IMR-90 (cell line): ENCODE data around the gene TJP1. TPM values are rescaled to one million over a fixed set of nuclear protein-coding genes. Genes with fewer than 3 reads are reported as not detected.
A peak's percentile ranks its signal among the peaks of the same experiment; 100 is the strongest.

Experiments used
- ATAC-seq: fragments of 200-7000 bp; cut with Tn5 transposase; 2 replicates; pipeline ENCODE4 v1.9.1; 2020; ENCODE audit warnings: low read depth, mild to moderate bottlenecking, moderate library complexity
- BruUV-seq: library from RNA; stranded (reverse); fragments of 400-500 nt; replicated peaks from 2 replicates; lab custom pipeline; 2021; lab: Mats Ljungman, UMichigan
- CTCF ChIA-PET: fragments of 300-600 bp; formaldehyde crosslinking; extraction: SDS; loops from one replicate; lab custom pipeline; 2021; ENCODE audit warnings: antibody characterized with exemption; lab: Yijun Ruan, JAX
- POLR2A ChIA-PET: fragments of 300-600 bp; sonication (Branson Sonifier 250); formaldehyde crosslinking; loops from one replicate; lab custom pipeline; 2022; ENCODE audit warnings: antibody characterized with exemption; ENCODE audit not compliant: unreplicated experiment; lab: Charles Lee
- DNase-seq: peaks from one replicate; pipeline ENCODE4 v3.0.0; 2013
- H2AFZ ChIP-seq: replicated peaks from 2 replicates; pipeline ENCODE3; 2013; ENCODE audit warnings: low read length, mild to moderate bottlenecking; ENCODE audit not compliant: poor library complexity
- H2AK5ac ChIP-seq: 2 replicates; pipeline ENCODE4 v1.6.1; 2013; ENCODE audit warnings: low read depth, low read length, inconsistent platforms
- H2AK9ac ChIP-seq: replicated peaks from 2 replicates; pipeline ENCODE3; 2013; ENCODE audit warnings: mild to moderate bottlenecking, low read depth, low read length, moderate library complexity; ENCODE audit not compliant: poor library complexity
- H2BK120ac ChIP-seq: 2 replicates; pipeline ENCODE4 v1.6.1; 2013; ENCODE audit warnings: low read depth, low read length, inconsistent platforms
- H2BK15ac ChIP-seq: 3 replicates; pipeline ENCODE4 v1.6.1; 2013; ENCODE audit warnings: low read depth, low read length, inconsistent platforms
- H2BK20ac ChIP-seq: 2 replicates; pipeline ENCODE4 v1.6.1; 2013; ENCODE audit warnings: low read depth, mild to moderate bottlenecking, inconsistent platforms, low read length, moderate library complexity
- H2BK5ac ChIP-seq: 2 replicates; pipeline ENCODE4 v1.6.1; 2013; ENCODE audit warnings: mild to moderate bottlenecking, low read depth, low read length, inconsistent platforms; ENCODE audit not compliant: poor library complexity, severe bottlenecking
- H3K14ac ChIP-seq: replicated peaks from 2 replicates; pipeline ENCODE4 v1.6.1; 2013; ENCODE audit warnings: low read depth, low read length, inconsistent platforms
- H3K18ac ChIP-seq: 2 replicates; pipeline ENCODE4 v1.6.1; 2013; ENCODE audit warnings: low read depth, low read length, control low read depth
- H3K23ac ChIP-seq: 2 replicates; pipeline ENCODE4 v1.6.1; 2013; ENCODE audit warnings: low read depth, low read length, inconsistent platforms
- H3K27ac ChIP-seq: 2 replicates; pipeline ENCODE4 v1.5.1; 2013; ENCODE audit warnings: mild to moderate bottlenecking, control low read depth, low read length; ENCODE audit not compliant: insufficient read depth
- H3K27me3 ChIP-seq: 2 replicates; pipeline ENCODE4 v1.6.1; 2013; ENCODE audit warnings: low read length; ENCODE audit not compliant: control insufficient read depth, insufficient read depth
- H3K36me3 ChIP-seq: 2 replicates; pipeline ENCODE4 v1.6.1; 2013; ENCODE audit warnings: low read length, mixed read lengths; ENCODE audit not compliant: control insufficient read depth, insufficient read depth
- H3K4ac ChIP-seq: 2 replicates; pipeline ENCODE4 v1.6.1; 2013; ENCODE audit warnings: low read depth, low read length, inconsistent platforms
- H3K4me1 ChIP-seq: 2 replicates; pipeline ENCODE4 v1.6.1; 2013; ENCODE audit warnings: low read length, mixed read lengths; ENCODE audit not compliant: control insufficient read depth, insufficient read depth
- H3K4me2 ChIP-seq: 2 replicates; pipeline ENCODE4 v1.6.1; 2013; ENCODE audit warnings: low read depth, mild to moderate bottlenecking, control low read depth, low read length, moderate library complexity
- H3K4me3 ChIP-seq: 2 replicates; pipeline ENCODE4 v1.5.1; 2013; ENCODE audit warnings: low read depth, mild to moderate bottlenecking, control low read depth, low read length, moderate library complexity; ENCODE audit not compliant: insufficient read depth
- H3K56ac ChIP-seq: 2 replicates; pipeline ENCODE4 v1.6.1; 2013; ENCODE audit warnings: low read length, inconsistent platforms; ENCODE audit not compliant: insufficient read depth; ENCODE audit errors: extremely low read depth
- H3K79me1 ChIP-seq, 2 experiments: 2 replicates each; pipeline ENCODE4 v1.6.1; 2013; ENCODE audit warnings: low read length in 2 of 2, inconsistent platforms in 1 of 2, low read depth in 1 of 2
- H3K9ac ChIP-seq: 2 replicates; pipeline ENCODE4 v1.6.1; 2013; ENCODE audit warnings: low read depth, low read length, control low read depth
- H3K9me1 ChIP-seq: 2 replicates; pipeline ENCODE4 v1.6.1; 2013; ENCODE audit warnings: low read length, inconsistent platforms; ENCODE audit not compliant: insufficient read depth
- H3K9me3 ChIP-seq: 2 replicates; pipeline ENCODE4 v1.6.1; 2013; ENCODE audit warnings: low read length; ENCODE audit not compliant: control insufficient read depth, insufficient read depth
- H4K20me1 ChIP-seq: 2 replicates; pipeline ENCODE4 v1.6.1; 2013; ENCODE audit warnings: low read length, inconsistent platforms; ENCODE audit not compliant: insufficient read depth
- H4K5ac ChIP-seq: 2 replicates; pipeline ENCODE4 v1.6.1; 2013; ENCODE audit warnings: mild to moderate bottlenecking, low read depth, low read length, control low read depth
- H4K8ac ChIP-seq, 2 experiments: 2 replicates each; pipeline ENCODE4 v1.6.1; 2013; ENCODE audit warnings: low read depth in 2 of 2, low read length in 2 of 2, control low read depth in 1 of 2, inconsistent platforms in 1 of 2
- H4K91ac ChIP-seq: 2 replicates; pipeline ENCODE4 v1.6.1; 2013; ENCODE audit warnings: low read depth, low read length, inconsistent platforms; ENCODE audit not compliant: insufficient read depth
- BHLHE40 ChIP-seq: fragments of 150-350 bp; IDR thresholded peaks from 2 replicates; pipeline ENCODE4 v1.6.1; 2016; ENCODE audit warnings: mild to moderate bottlenecking, low read depth, low read length
- CEBPB ChIP-seq: IDR thresholded peaks from 2 replicates; pipeline ENCODE4 v1.6.1; 2012; ENCODE audit warnings: low read depth, low read length, improper control_type of control experiment
- CHD1 ChIP-seq: IDR thresholded peaks from 2 replicates; pipeline ENCODE4 v1.6.1; 2012; ENCODE audit warnings: low read depth, low read length, improper control_type of control experiment
- CTCF ChIP-seq: conservative IDR thresholded peaks from 2 replicates; pipeline ENCODE4 v1.5.1; 2012; ENCODE audit warnings: mild to moderate bottlenecking, low read depth, low read length, improper control_type of control experiment
- ELK1 ChIP-seq: fragments of 150-350 bp; IDR thresholded peaks from 2 replicates; pipeline ENCODE4 v1.6.1; 2016; ENCODE audit warnings: low read depth, mild to moderate bottlenecking, low read length, moderate library complexity, borderline replicate concordance
- FOS ChIP-seq: fragments of 150-350 bp; IDR thresholded peaks from 2 replicates; pipeline ENCODE4 v1.6.1; 2016; ENCODE audit warnings: low read depth, low read length
- MAZ ChIP-seq: IDR thresholded peaks from 2 replicates; pipeline ENCODE4 v1.6.1; 2012; ENCODE audit warnings: low read depth, mild to moderate bottlenecking, low read length, improper control_type of control experiment, moderate library complexity, borderline replicate concordance
- MXI1 ChIP-seq: IDR thresholded peaks from 2 replicates; pipeline ENCODE4 v1.6.1; 2012; ENCODE audit warnings: low read depth, mild to moderate bottlenecking, low read length, moderate library complexity, borderline replicate concordance
- NFE2L2 ChIP-seq: fragments of 150-350 bp; IDR thresholded peaks from 2 replicates; pipeline ENCODE4 v1.6.1; 2016; ENCODE audit warnings: low read depth, mild to moderate bottlenecking, low read length
- RFX5 ChIP-seq: IDR thresholded peaks from 2 replicates; pipeline ENCODE4 v1.8.0; 2012; ENCODE audit warnings: low read depth, mild to moderate bottlenecking, low read length, moderate library complexity
- SMC3 ChIP-seq: fragments of 150-350 bp; IDR thresholded peaks from 2 replicates; pipeline ENCODE4 v1.6.1; 2016; ENCODE audit warnings: low read depth, mild to moderate bottlenecking, antibody characterized with exemption, low read length, moderate library complexity
- WGBS, 2 experiments: methylation state at CpG; one replicate each; pipeline versions ENCODE4 v1.1.5 to v1.1.7; 2013; ENCODE audit warnings: missing lambda C conversion rate in 2 of 2; ENCODE audit not compliant: insufficient read length in 1 of 2; ENCODE audit errors: extremely low coverage in 2 of 2; 5-methylcytosine and 5-hydroxymethylcytosine counted together
- dilution Hi-C: fragments of 300-500 bp; cut with HindIII; formaldehyde crosslinking; loops from one replicate; pipeline ENCODE4 v1.14.3; 2018; ENCODE audit warnings: low sequenced_read_pairs; ENCODE audit not compliant: unreplicated experiment
- in situ Hi-C: fragments of 300-500 bp; cut with MboI; formaldehyde crosslinking; loops from 3 replicates; pipeline ENCODE4 v1.14.3; 2019; ENCODE audit warnings: low sequenced_read_pairs, inconsistent platforms, mixed read lengths
- intact Hi-C: fragments of 100-400 bp; cut with micrococcal nuclease; formaldehyde crosslinking; loops from 2 replicates; pipeline ENCODE4 v1.10.0; 2022
- polyA plus RNA-seq, 3 experiments: library from polyadenylated mRNA; depleted of rRNA; stranded (reverse); fragments of >200 nt; gene quantifications; 2 replicates each; pipeline ENCODE4 v1.2.3, GENCODE V29; 2012; ENCODE audit warnings: low replicate concordance in 1 of 3
- total RNA-seq: library from RNA; depleted of rRNA; stranded (reverse); fragments of >200 nt; gene quantifications from 2 replicates; pipeline ENCODE4 v1.2.3, GENCODE V29; 2012
- TF ChIP-seq, protein P1 (sequence below): fragments of 150-350 bp; IDR thresholded peaks from 2 replicates; pipeline ENCODE4 v1.6.1; 2017; ENCODE audit warnings: mild to moderate bottlenecking, antibody characterized with exemption, low read length, low read depth

Gene TJP1
- total and polyA plus RNA-seq, 2 of the 4 experiments (the other 2 are of a cell fraction) = 42.2 to 43.4 TPM

DNA sequence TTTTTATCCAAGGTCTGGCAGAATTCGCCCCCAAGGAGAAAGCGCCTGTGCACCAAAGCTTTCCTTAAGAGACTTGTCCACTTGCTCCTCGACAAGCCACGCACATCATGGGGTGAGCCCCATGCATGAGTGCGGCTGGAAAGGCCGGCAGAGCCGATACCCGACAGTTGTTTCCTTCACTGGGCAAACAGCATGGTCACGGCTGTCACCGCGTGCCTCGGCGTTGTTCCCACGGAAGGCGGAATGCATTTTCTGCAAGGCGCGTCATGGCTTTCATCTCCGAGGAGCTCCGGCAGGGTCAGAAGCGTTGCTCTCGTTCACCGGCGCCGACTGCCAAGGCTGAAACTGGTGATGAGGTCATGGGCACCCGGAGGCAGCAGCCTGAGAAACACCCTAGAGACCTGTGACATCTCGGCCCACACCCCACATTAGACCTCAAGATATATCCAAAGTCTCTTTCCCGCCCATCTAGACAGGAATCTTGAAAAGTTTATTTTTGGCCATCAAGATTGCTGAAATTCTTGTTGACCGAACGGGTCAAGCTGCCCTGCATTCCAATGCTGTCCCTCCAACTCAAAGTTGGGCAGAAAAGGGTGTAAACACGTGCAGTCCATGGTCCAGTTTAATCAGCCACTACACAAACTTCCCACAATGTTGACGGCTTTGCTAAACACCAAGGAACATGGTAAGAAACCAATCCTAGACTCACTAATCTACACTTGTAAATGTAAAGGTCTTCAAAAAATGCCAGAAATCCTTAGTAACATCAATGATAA lies 604 bp upstream of the TJP1 start:
- Histone ChIP-seq H2BK120ac (peak overlapping the region; percentile 84), H2BK20ac (peak overlapping the region; percentile 86; the same call in 1 of the 2 replicates), H3K18ac (peak overlapping the region; percentile 63), H3K4ac (peak overlapping the region; percentile 88), H3K9me1 (peaks cover 5% of the 10 kb centered on the region; the same call in 1 of the 2 replicates), H3K79me1 (0 out of 4 replicates have a peak, but pooled peaks cover 0 to 3% of the 10 kb centered on the region in 2 experiments), H3K4me1 (peaks cover 11% of the 10 kb centered on the region), H3K23ac (peak overlapping the region; percentile 92), H2AK5ac (peak overlapping the region; percentile 83; the same call in 1 of the 2 replicates), H2AK9ac (peak overlapping the region; percentile 91), H3K9me3 (no peaks in the 10 kb centered on the region), H4K20me1 (peaks cover 23% of the 10 kb centered on the region), H3K27me3 (no peaks in the 10 kb centered on the region), H2AFZ (peak overlapping the region; percentile 98), H3K36me3 (no peaks in the 10 kb centered on the region), H2BK15ac (peak overlapping the region; percentile 82; the same call in 2 of the 3 replicates), H3K4me2 (peak overlapping the region; percentile 64), H4K5ac (peak overlapping the region; percentile 35), H2BK5ac (peak overlapping the region; percentile 74), H4K8ac (peak overlapping the region; percentile 65 to 86), H3K56ac (peak overlapping the region; percentile 81; the same call in 1 of the 2 replicates), H3K27ac (peak overlapping the region; percentile 71), H4K91ac (peak overlapping the region; percentile 78), H3K14ac (peak overlapping the region; percentile 84), H3K9ac (peak overlapping the region; percentile 47), H3K4me3 (peak overlapping the region; percentile 95)
- intact Hi-C loops (no loop called here), in situ Hi-C loops (no loop called here), dilution Hi-C loops (no loop called here)
- CTCF ChIA-PET = interaction anchor here (1.9 kb wide), 1 partner anchor 103 kb away, joined by 10 read pairs; no protein-coding TSS in a partner anchor
- BruUV-seq = TSS peak; percentile 50
- POLR2A ChIA-PET = interaction anchor here (0.5 to 0.7 kb wide), 2 partner anchors 102 to 1607 kb away, joined by 3 to 4 read pairs; no protein-coding TSS in a partner anchor
- 4% methylated on average over 21 of the region's 31 CpGs; no CpG with 5 or more reads in 1 of the 2 experiments for WGBS, 2 experiments
- ATAC-seq (peak; percentile 24), DNase-seq (peak; percentile 83)
- TF ChIP-seq ELK1 (no peak), CEBPB (no peak), CTCF (no peak), CHD1 (0 out of 2 replicates have a peak, but pooled peaks have one; percentile 65), SMC3 (0 out of 2 replicates have a peak, but pooled peaks have one; percentile 1), RFX5 (no peak), MAZ (no peak), BHLHE40 (peak; percentile 69), NFE2L2 (peak; percentile 27; the same call in 1 of the 2 replicates), FOS (peak; percentile 57; the same call in 1 of the 2 replicates), MXI1 (peak; percentile 97)
- TF ChIP-seq, protein P1, sequence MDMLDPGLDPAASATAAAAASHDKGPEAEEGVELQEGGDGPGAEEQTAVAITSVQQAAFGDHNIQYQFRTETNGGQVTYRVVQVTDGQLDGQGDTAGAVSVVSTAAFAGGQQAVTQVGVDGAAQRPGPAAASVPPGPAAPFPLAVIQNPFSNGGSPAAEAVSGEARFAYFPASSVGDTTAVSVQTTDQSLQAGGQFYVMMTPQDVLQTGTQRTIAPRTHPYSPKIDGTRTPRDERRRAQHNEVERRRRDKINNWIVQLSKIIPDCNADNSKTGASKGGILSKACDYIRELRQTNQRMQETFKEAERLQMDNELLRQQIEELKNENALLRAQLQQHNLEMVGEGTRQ = 0 out of 2 replicates have a peak, but pooled peaks have one; percentile 18
